Adrenal gland (tissue), 5 donors: ENCODE data around the gene NDP.

Experiments used
- POLR2A ChIP-seq, 2 donors: fragments of 450-650 bp; IDR thresholded peaks; one replicate each; pipeline ENCODE4 v1.6.1; 2017; ENCODE audit warnings: antibody characterized with exemption in 2 of 2, mild to moderate bottlenecking in 2 of 2, moderate library complexity in 1 of 2
- TF ChIP-seq, protein P1 (sequence below), 6 experiments: fragments of 450-650 bp in 4 of 6; fragments of 200-600 bp in 2 of 6; sonication (generic) in 1 of 6; IDR thresholded peaks; 1 replicate in 5 of 6; 2 replicates in 1 of 6; pipeline versions ENCODE4 v1.5.1 to v1.8.0; 2016 to 2021; ENCODE audit warnings: antibody characterized with exemption in 6 of 6, mild to moderate bottlenecking in 2 of 6, moderate library complexity in 1 of 6
- donor health status: DM: no; HTN: no; CAD: no.

DNA sequence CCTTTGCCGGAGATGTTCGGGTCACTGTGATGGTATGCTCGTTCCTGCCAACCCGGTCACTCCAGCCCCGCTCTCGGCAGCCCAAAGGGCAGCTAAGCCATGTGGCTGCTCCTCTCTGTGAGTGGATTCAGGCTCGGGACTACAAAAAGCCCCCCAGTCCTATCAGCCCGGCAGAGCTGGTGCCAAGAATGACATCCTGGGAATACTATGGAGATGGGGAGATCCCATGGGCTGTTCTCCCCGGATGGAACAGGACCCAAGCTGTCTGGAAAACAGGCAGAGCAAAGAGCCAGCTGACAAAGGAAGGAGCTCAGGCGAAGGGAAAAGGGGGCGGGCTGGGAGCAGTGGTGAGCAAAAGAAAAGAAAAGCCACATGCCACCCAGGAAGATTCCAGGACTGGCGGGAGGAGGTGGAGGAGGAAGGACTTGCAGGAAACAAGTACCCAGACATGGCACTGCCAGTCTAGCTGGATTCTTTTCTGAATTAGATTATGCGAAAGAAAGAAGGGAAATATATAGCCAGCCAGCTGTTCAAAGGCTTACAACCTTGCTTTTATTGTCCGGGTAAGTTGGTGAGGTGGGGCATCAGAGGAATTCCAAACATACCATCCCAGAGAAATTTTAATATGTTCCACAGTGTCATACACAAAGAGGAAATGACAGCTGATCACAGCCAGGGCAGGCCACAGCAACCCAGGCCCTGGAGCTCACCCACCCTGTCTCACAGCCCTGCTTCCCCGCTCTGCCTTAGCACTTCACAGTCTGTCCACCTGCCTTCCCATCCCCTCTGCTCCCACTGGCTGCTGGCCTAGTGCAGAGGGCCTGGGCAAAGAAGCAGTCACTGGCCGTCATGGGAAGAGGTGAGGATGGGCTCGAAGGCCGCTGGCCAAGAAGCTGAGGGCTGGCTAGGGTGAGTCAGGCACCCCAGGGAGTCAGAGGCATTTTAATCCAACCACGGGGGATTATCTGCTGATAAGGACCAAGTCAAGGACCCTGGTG lies 3.4 kb downstream of the NDP start:
- no peak for TF ChIP-seq POLR2A (IDR thresholded peaks at IDR 0.05)
- TF ChIP-seq, protein P1, sequence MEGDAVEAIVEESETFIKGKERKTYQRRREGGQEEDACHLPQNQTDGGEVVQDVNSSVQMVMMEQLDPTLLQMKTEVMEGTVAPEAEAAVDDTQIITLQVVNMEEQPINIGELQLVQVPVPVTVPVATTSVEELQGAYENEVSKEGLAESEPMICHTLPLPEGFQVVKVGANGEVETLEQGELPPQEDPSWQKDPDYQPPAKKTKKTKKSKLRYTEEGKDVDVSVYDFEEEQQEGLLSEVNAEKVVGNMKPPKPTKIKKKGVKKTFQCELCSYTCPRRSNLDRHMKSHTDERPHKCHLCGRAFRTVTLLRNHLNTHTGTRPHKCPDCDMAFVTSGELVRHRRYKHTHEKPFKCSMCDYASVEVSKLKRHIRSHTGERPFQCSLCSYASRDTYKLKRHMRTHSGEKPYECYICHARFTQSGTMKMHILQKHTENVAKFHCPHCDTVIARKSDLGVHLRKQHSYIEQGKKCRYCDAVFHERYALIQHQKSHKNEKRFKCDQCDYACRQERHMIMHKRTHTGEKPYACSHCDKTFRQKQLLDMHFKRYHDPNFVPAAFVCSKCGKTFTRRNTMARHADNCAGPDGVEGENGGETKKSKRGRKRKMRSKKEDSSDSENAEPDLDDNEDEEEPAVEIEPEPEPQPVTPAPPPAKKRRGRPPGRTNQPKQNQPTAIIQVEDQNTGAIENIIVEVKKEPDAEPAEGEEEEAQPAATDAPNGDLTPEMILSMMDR (IDR thresholded peaks at IDR 0.05) = no peak
